ENCODE measurements around the gene LINC00237. TPM values are rescaled to one million over a fixed set of nuclear protein-coding genes. Genes with fewer than 3 reads are reported as not detected.
A peak's percentile ranks its signal among the peaks of the same experiment; 100 is the strongest.

The LINC00237 gene
- total RNA-seq, 1 donor from 2014 or later = not detected

DNA sequence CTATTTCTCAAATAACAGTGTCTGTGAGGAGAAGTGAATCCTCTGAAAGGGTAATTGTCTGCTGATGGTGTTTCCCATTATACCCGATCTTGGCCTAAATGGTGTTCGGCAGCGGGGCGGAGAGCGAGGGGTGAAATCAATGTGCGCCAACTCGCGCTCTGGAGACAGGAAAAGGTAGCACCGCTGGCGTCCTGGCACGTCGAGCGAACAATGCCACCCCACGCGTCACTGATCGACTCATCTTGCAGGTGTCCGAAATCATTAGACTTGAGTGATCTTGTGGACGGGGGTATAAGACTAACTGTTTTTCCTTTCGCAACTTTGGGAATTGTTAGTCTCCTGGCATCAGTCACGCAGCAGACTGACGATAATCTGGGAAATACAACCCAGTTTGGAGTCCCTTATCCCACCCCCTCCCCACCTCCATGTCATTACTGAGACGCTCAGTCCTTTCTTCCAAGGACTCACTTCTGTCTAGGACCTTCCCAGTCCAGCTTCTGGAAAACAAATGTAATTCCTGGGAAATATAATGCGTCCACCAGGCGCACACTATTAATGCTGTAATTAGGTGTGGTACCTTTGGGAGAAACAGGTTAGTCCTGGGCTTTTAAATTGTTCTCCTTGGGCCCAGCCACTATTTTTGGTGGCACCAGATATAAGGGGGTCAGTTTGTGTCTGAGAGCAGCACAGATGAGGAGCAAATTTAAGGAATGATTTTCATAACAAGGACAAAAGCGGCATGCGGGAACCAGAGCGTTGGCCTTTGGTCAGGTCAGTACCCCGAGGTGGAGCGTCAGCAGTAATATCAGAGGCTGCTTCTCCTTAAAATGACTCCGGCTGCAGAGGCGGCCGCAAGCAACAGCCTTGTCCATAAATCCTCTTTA lies 2.3 kb downstream of the LINC00237 start:
- H3K36me3 Mint-ChIP-seq (ENCODE audit: low read depth, unreplicated experiment) = no peaks in the 10 kb centered on the region
- peak overlapping the region; percentile 37 for H3K4me3 Mint-ChIP-seq (ENCODE audit: unreplicated experiment)
- no peak overlapping the region for H3K27ac Mint-ChIP-seq (ENCODE audit: unreplicated experiment)
- peaks cover 36% of the 10 kb centered on the region for H3K27me3 Mint-ChIP-seq (ENCODE audit: unreplicated experiment)
- DNase-seq (ENCODE audit: low spot score) = no peak
- no peaks in the 10 kb centered on the region for H3K9me3 Mint-ChIP-seq (ENCODE audit: unreplicated experiment)
- H3K4me1 Mint-ChIP-seq (ENCODE audit: unreplicated experiment) = peaks cover 17% of the 10 kb centered on the region
- TF ChIP-seq, protein P1, sequence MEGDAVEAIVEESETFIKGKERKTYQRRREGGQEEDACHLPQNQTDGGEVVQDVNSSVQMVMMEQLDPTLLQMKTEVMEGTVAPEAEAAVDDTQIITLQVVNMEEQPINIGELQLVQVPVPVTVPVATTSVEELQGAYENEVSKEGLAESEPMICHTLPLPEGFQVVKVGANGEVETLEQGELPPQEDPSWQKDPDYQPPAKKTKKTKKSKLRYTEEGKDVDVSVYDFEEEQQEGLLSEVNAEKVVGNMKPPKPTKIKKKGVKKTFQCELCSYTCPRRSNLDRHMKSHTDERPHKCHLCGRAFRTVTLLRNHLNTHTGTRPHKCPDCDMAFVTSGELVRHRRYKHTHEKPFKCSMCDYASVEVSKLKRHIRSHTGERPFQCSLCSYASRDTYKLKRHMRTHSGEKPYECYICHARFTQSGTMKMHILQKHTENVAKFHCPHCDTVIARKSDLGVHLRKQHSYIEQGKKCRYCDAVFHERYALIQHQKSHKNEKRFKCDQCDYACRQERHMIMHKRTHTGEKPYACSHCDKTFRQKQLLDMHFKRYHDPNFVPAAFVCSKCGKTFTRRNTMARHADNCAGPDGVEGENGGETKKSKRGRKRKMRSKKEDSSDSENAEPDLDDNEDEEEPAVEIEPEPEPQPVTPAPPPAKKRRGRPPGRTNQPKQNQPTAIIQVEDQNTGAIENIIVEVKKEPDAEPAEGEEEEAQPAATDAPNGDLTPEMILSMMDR (IDR thresholded peaks at IDR 0.05; ENCODE audit: unreplicated experiment) = no peak

GRCh38 chr20:21102603-21103311 lies 3.4 kb downstream of the LINC00237 start:
- peaks cover 33% of the 10 kb centered on the region for H3K27me3 Mint-ChIP-seq (ENCODE audit: unreplicated experiment)
- H3K27ac Mint-ChIP-seq (ENCODE audit: unreplicated experiment) = no peak overlapping the region
- H3K4me1 Mint-ChIP-seq (ENCODE audit: unreplicated experiment) = peaks cover 17% of the 10 kb centered on the region
- peak; percentile 44 for DNase-seq (ENCODE audit: low spot score)
- H3K36me3 Mint-ChIP-seq (ENCODE audit: low read depth, unreplicated experiment) = no peaks in the 10 kb centered on the region
- no peaks in the 10 kb centered on the region for H3K9me3 Mint-ChIP-seq (ENCODE audit: unreplicated experiment)
- TF ChIP-seq, protein P1 (IDR thresholded peaks at IDR 0.05; ENCODE audit: unreplicated experiment) = no peak
- peak overlapping the region; percentile 82 for H3K4me3 Mint-ChIP-seq (ENCODE audit: unreplicated experiment)

- peak overlapping the region; percentile 82 for H3K4me3 Mint-ChIP-seq (ENCODE audit: unreplicated experiment)
- TF ChIP-seq, protein P1 (IDR thresholded peaks at IDR 0.05; ENCODE audit: unreplicated experiment) = no peak
- no peaks in the 10 kb centered on the region for H3K36me3 Mint-ChIP-seq (ENCODE audit: low read depth, unreplicated experiment)
- peaks cover 31% of the 10 kb centered on the region for H3K27me3 Mint-ChIP-seq (ENCODE audit: unreplicated experiment)
- peaks cover 17% of the 10 kb centered on the region for H3K4me1 Mint-ChIP-seq (ENCODE audit: unreplicated experiment)
- peak; percentile 38 for DNase-seq (ENCODE audit: low spot score)
- H3K9me3 Mint-ChIP-seq (ENCODE audit: unreplicated experiment) = no peaks in the 10 kb centered on the region
- no peak overlapping the region for H3K27ac Mint-ChIP-seq (ENCODE audit: unreplicated experiment)
Measured at GRCh38 chr20:21101932-21102575, 4.1 kb downstream of the LINC00237 start.

- peak; percentile 44 for DNase-seq (ENCODE audit: low spot score)
- Mint-ChIP-seq H3K4me3 (ENCODE audit: unreplicated experiment) (no peak overlapping the region), H3K4me1 (ENCODE audit: unreplicated experiment) (peaks cover 17% of the 10 kb centered on the region), H3K27me3 (ENCODE audit: unreplicated experiment) (peaks cover 28% of the 10 kb centered on the region), H3K27ac (ENCODE audit: unreplicated experiment) (no peak overlapping the region), H3K36me3 (ENCODE audit: low read depth, unreplicated experiment) (no peaks in the 10 kb centered on the region), H3K9me3 (ENCODE audit: unreplicated experiment) (no peaks in the 10 kb centered on the region)
- TF ChIP-seq, protein P1 (IDR thresholded peaks at IDR 0.05; ENCODE audit: unreplicated experiment) = no peak
Measured at GRCh38 chr20:21101453-21101931, 4.7 kb downstream of the LINC00237 start.

Data from endothelial cell (in vitro differentiated cells).